Ishikawa (cell line): ENCODE measurements around the gene VPS37B.

ENCODE experiments used
- CEBPB ChIP-seq: IDR thresholded peaks from 2 replicates; pipeline ENCODE4 v1.6.1; 2012
- CREB1 ChIP-seq: IDR thresholded peaks from 2 replicates; pipeline ENCODE4 v1.6.1; 2012; ENCODE audit warnings: low read depth
- EGR1 ChIP-seq: IDR thresholded peaks from 2 replicates; pipeline ENCODE4 v1.6.1; 2012
- EP300 ChIP-seq: IDR thresholded peaks from 2 replicates; pipeline ENCODE4 v1.6.1; 2012; ENCODE audit warnings: borderline replicate concordance
- FOXM1 ChIP-seq: IDR thresholded peaks from 2 replicates; pipeline ENCODE4 v1.6.1; 2012; ENCODE audit warnings: low read depth, borderline replicate concordance
- NFIC ChIP-seq: IDR thresholded peaks from 2 replicates; pipeline ENCODE4 v1.6.1; 2012
- RAD21 ChIP-seq: IDR thresholded peaks from 2 replicates; pipeline ENCODE4 v1.6.1; 2012; ENCODE audit warnings: low read depth
- TAF1 ChIP-seq: IDR thresholded peaks from 2 replicates; pipeline ENCODE4 v1.6.1; 2012; ENCODE audit warnings: low read depth, mild to moderate bottlenecking
- TCF12 ChIP-seq: IDR thresholded peaks from 2 replicates; pipeline ENCODE4 v1.6.1; 2012; ENCODE audit warnings: low read depth
- TEAD4 ChIP-seq: IDR thresholded peaks from 2 replicates; pipeline ENCODE4 v1.6.1; 2012
- YY1 ChIP-seq: IDR thresholded peaks from 2 replicates; pipeline ENCODE4 v1.6.1; 2012; ENCODE audit warnings: low read depth
- ZBTB7A ChIP-seq: IDR thresholded peaks from 2 replicates; pipeline ENCODE4 v1.6.1; 2012; ENCODE audit warnings: low read depth
- TF ChIP-seq, protein P1 (sequence below): IDR thresholded peaks from 2 replicates; pipeline ENCODE4 v1.6.1; 2012
- TF ChIP-seq, protein P2 (sequence below): IDR thresholded peaks from 2 replicates; pipeline ENCODE4 v1.6.1; 2012
- TF ChIP-seq, protein P3 (sequence below): IDR thresholded peaks from 2 replicates; pipeline ENCODE4 v1.6.1; 2012; ENCODE audit warnings: low read depth, mild to moderate bottlenecking

Gene VPS37B

DNA sequence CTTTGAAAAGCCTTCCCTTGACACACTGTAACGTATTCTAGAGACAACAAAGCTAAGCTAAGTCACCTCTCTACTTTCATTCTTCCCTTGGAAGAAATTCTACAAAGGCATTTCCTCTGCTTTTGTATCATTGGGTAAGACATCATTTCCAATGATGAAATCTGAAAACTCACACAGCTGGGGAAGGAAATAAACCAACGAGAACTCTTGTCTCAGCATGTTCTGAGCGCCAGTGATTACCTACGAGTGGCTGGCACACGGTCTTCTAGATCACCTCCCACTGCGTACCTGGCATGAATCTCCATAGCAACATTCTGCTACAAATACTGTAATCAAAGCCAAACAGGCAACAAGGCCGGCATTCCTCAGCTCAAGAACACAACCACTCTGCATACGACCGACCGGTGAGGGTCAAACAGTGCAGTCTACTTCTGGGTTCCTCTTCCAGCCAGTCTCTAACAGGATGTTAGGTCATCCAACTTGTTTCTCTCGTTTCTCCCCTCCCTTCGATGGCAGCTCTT lies 7.6 kb downstream of the VPS37B start:
- TF ChIP-seq, protein P1, sequence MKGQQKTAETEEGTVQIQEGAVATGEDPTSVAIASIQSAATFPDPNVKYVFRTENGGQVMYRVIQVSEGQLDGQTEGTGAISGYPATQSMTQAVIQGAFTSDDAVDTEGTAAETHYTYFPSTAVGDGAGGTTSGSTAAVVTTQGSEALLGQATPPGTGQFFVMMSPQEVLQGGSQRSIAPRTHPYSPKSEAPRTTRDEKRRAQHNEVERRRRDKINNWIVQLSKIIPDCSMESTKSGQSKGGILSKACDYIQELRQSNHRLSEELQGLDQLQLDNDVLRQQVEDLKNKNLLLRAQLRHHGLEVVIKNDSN = no peak
- no peak for TF ChIP-seq YY1
- no peak for TF ChIP-seq TCF12
- no peak for TF ChIP-seq TEAD4
- no peak for TF ChIP-seq NFIC
- TF ChIP-seq EGR1 = no peak
- TF ChIP-seq, protein P2, sequence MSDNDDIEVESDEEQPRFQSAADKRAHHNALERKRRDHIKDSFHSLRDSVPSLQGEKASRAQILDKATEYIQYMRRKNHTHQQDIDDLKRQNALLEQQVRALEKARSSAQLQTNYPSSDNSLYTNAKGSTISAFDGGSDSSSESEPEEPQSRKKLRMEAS = no peak
- no peak for TF ChIP-seq FOXM1

DNA sequence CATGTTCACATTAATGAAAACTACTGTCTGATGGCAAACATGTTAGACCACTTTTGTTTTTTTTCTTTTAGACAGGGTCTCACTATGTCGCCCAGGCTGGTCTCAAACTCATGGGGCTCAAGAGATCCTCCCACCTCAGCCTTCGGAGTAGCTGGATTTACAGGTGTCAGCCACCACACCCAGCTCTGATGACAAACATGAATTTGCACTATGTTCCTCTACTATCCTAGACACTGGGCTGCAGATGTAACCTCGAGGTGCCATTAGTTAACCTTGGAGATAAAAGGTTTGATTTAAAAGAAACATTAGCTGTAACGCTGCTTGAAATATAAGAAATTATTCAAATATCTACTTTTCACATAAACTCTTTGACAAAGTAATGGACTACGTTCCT lies 8.1 kb downstream of the VPS37B start:
- TF ChIP-seq, protein P1 = no peak
- TF ChIP-seq CEBPB (no peak), TCF12 (no peak), TEAD4 (no peak), EGR1 (no peak), EP300 (no peak), FOXM1 (no peak), ZBTB7A (no peak), CREB1 (no peak), YY1 (no peak), RAD21 (no peak), NFIC (no peak), TAF1 (no peak)
- TF ChIP-seq, protein P3, sequence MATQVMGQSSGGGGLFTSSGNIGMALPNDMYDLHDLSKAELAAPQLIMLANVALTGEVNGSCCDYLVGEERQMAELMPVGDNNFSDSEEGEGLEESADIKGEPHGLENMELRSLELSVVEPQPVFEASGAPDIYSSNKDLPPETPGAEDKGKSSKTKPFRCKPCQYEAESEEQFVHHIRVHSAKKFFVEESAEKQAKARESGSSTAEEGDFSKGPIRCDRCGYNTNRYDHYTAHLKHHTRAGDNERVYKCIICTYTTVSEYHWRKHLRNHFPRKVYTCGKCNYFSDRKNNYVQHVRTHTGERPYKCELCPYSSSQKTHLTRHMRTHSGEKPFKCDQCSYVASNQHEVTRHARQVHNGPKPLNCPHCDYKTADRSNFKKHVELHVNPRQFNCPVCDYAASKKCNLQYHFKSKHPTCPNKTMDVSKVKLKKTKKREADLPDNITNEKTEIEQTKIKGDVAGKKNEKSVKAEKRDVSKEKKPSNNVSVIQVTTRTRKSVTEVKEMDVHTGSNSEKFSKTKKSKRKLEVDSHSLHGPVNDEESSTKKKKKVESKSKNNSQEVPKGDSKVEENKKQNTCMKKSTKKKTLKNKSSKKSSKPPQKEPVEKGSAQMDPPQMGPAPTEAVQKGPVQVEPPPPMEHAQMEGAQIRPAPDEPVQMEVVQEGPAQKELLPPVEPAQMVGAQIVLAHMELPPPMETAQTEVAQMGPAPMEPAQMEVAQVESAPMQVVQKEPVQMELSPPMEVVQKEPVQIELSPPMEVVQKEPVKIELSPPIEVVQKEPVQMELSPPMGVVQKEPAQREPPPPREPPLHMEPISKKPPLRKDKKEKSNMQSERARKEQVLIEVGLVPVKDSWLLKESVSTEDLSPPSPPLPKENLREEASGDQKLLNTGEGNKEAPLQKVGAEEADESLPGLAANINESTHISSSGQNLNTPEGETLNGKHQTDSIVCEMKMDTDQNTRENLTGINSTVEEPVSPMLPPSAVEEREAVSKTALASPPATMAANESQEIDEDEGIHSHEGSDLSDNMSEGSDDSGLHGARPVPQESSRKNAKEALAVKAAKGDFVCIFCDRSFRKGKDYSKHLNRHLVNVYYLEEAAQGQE = no peak
- TF ChIP-seq, protein P2 = no peak

DNA sequence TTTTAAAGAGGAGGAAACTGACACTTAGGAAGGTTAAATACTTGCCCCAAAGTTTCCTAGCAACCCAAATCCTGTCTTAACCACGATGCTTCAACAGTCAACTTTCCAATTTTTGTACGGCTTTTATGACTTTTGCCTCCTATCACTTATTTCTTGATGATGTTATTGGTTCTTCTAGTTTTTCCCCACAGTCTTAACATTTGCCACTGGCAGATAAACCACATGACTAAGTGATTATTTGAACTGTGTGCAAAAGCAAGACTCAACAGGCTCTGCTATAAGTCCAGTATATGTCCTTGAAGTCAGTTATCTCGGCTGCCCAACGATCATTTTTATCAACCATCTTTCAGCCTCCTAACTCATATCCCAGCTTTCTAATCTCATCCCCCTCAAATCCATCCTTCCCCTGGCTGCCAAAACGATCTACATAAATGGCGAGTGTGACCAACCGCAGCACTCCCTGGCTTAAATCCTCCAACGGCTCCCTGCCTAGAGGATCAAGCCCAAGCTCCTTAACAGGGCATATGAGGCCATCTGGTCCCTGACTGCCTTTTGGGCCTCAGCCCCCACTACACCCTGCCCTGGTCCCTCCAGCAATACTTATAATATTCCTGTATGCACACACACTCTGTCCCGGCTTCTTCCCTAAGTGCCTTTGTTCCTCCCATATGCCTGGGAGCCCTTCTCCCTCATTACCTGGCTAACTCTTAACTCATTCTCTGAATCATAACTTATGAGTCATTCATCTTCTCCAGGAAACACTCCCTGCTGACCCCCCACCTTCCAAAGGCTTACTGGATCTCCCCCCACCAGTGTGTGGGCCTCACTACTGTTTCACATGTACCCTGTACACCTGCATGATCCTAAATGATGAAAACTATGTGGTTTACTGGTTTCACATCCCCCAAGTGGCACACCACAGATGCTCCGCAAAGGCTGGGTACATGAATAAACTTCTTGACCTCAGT lies 8.8 kb downstream of the VPS37B start:
- TF ChIP-seq TAF1 (no peak), TEAD4 (no peak), FOXM1 (no peak), RAD21 (no peak), NFIC (no peak), YY1 (no peak), EGR1 (no peak), CREB1 (no peak), CEBPB (no peak), EP300 (no peak), ZBTB7A (no peak), TCF12 (no peak)
- TF ChIP-seq, protein P2 = no peak
- TF ChIP-seq, protein P3 = no peak
- TF ChIP-seq, protein P1 = no peak

GRCh38 chr12:122886161-122886560 lies 9.8 kb downstream of the VPS37B start:
- no peak for TF ChIP-seq NFIC
- TF ChIP-seq EGR1 = no peak
- no peak for TF ChIP-seq EP300
- TF ChIP-seq, protein P3 = no peak
- no peak for TF ChIP-seq YY1
- TF ChIP-seq, protein P1 = no peak
